ENCODE results near the gene DIP2B. TPM values are rescaled to one million over a fixed set of nuclear protein-coding genes. Genes with fewer than 3 reads are reported as not detected.
"Not testable (repeated sequence)": the region's sequence is repeated elsewhere in the genome, so short reads cannot be mapped to it uniquely, and the experiment has no call there.

Gene DIP2B
- polyA plus RNA-seq, 2 donors = 7.2 to 10.0 TPM

GRCh38 chr12:50519353-50519752 lies 14.6 kb downstream of the DIP2B start:
- H3K27ac ChIP-seq (ENCODE audit: low read depth in 2 of 2, low read length in 1 of 2) = no peak overlapping the region
- WGBS, 2 donors = 84 to 86% methylated on average over 1 of the region's 1 CpG
- H3K4me1 ChIP-seq (ENCODE audit: control insufficient read depth in 2 of 2, insufficient read depth in 2 of 2, low read length in 1 of 2) = no peaks in the 10 kb centered on the region
- H3K4me3 ChIP-seq (ENCODE audit: low read depth in 1 of 2, low read length in 2 of 2) = no peak overlapping the region
- no peaks in the 10 kb centered on the region for H3K9me3 ChIP-seq (ENCODE audit: control insufficient read depth in 2 of 2, insufficient read depth in 1 of 2, low read depth in 1 of 2, low read length in 1 of 2)
- no peaks in the 10 kb centered on the region for H3K36me3 ChIP-seq (ENCODE audit: control insufficient read depth in 2 of 2, insufficient read depth in 2 of 2, low read length in 1 of 2)
- no peaks in the 10 kb centered on the region for H3K27me3 ChIP-seq (ENCODE audit: control insufficient read depth in 1 of 2, insufficient read depth in 2 of 2, low read length in 2 of 2)

- WGBS, 2 donors = 56 to 57% methylated on average over 8 of the region's 8 CpGs
- no peaks in the 10 kb centered on the region for H3K4me1 ChIP-seq (ENCODE audit: control insufficient read depth in 2 of 2, insufficient read depth in 2 of 2, low read length in 1 of 2)
Measured at GRCh38 chr12:50520416-50521207, 15.8 kb downstream of the DIP2B start.

GRCh38 chr12:50521781-50522180 lies 17.0 kb downstream of the DIP2B start:
- H3K36me3 ChIP-seq (ENCODE audit: control insufficient read depth in 2 of 2, insufficient read depth in 2 of 2, low read length in 1 of 2); H3K4me3 ChIP-seq (ENCODE audit: low read depth in 1 of 2, low read length in 2 of 2); H3K4me1 ChIP-seq (ENCODE audit: control insufficient read depth in 2 of 2, insufficient read depth in 2 of 2, low read length in 1 of 2); H3K9me3 ChIP-seq (ENCODE audit: control insufficient read depth in 2 of 2, insufficient read depth in 1 of 2, low read depth in 1 of 2, low read length in 1 of 2); H3K27ac ChIP-seq (ENCODE audit: low read depth in 2 of 2, low read length in 1 of 2); H3K27me3 ChIP-seq (ENCODE audit: control insufficient read depth in 1 of 2, insufficient read depth in 2 of 2, low read length in 2 of 2): not testable (repeated sequence)
- 96 to 97% methylated on average over 4 of the region's 4 CpGs for WGBS, 2 donors

More at GRCh38 chr12:50520416-50521207, 15.8 kb downstream of the DIP2B start:
- Histone ChIP-seq H3K4me3 (ENCODE audit: low read depth in 1 of 2, low read length in 2 of 2) (no peak overlapping the region), H3K36me3 (ENCODE audit: control insufficient read depth in 2 of 2, insufficient read depth in 2 of 2, low read length in 1 of 2) (no peaks in the 10 kb centered on the region), H3K9me3 (ENCODE audit: control insufficient read depth in 2 of 2, insufficient read depth in 1 of 2, low read depth in 1 of 2, low read length in 1 of 2) (no peaks in the 10 kb centered on the region), H3K27ac (ENCODE audit: low read depth in 2 of 2, low read length in 1 of 2) (peak overlapping the region in 1 of 2 donors; percentile 44), H3K27me3 (ENCODE audit: control insufficient read depth in 1 of 2, insufficient read depth in 2 of 2, low read length in 2 of 2) (no peaks in the 10 kb centered on the region)

GRCh38 chr12:50523772-50524171 lies 19.0 kb downstream of the DIP2B start:
- no peaks in the 10 kb centered on the region for H3K4me1 ChIP-seq (ENCODE audit: control insufficient read depth in 2 of 2, insufficient read depth in 2 of 2, low read length in 1 of 2)
- no peaks in the 10 kb centered on the region for H3K27me3 ChIP-seq (ENCODE audit: control insufficient read depth in 1 of 2, insufficient read depth in 2 of 2, low read length in 2 of 2)
- H3K36me3 ChIP-seq (ENCODE audit: control insufficient read depth in 2 of 2, insufficient read depth in 2 of 2, low read length in 1 of 2) = no peaks in the 10 kb centered on the region
- H3K4me3 ChIP-seq (ENCODE audit: low read depth in 1 of 2, low read length in 2 of 2) = no peak overlapping the region
- 90% methylated on average over 1 of the region's 1 CpG for WGBS, 2 donors
- no peaks in the 10 kb centered on the region for H3K9me3 ChIP-seq (ENCODE audit: control insufficient read depth in 2 of 2, insufficient read depth in 1 of 2, low read depth in 1 of 2, low read length in 1 of 2)
- no peak overlapping the region for H3K27ac ChIP-seq (ENCODE audit: low read depth in 2 of 2, low read length in 1 of 2)

GRCh38 chr12:50524621-50525020 lies 19.8 kb downstream of the DIP2B start:
- Histone ChIP-seq H3K27ac (ENCODE audit: low read depth in 2 of 2, low read length in 1 of 2) (no peak overlapping the region), H3K36me3 (ENCODE audit: control insufficient read depth in 2 of 2, insufficient read depth in 2 of 2, low read length in 1 of 2) (no peaks in the 10 kb centered on the region), H3K4me1 (ENCODE audit: control insufficient read depth in 2 of 2, insufficient read depth in 2 of 2, low read length in 1 of 2) (peaks cover 2 to 6% of the 10 kb centered on the region in 2 donors), H3K27me3 (ENCODE audit: control insufficient read depth in 1 of 2, insufficient read depth in 2 of 2, low read length in 2 of 2) (no peaks in the 10 kb centered on the region), H3K9me3 (ENCODE audit: control insufficient read depth in 2 of 2, insufficient read depth in 1 of 2, low read depth in 1 of 2, low read length in 1 of 2) (no peaks in the 10 kb centered on the region), H3K4me3 (ENCODE audit: low read depth in 1 of 2, low read length in 2 of 2) (no peak overlapping the region)
- WGBS, 2 donors = 95 to 100% methylated on average over 2 of the region's 2 CpGs

GRCh38 chr12:50525422-50525821 lies 20.6 kb downstream of the DIP2B start:
- H3K4me3 ChIP-seq (ENCODE audit: low read depth in 1 of 2, low read length in 2 of 2) = no peak overlapping the region
- no peaks in the 10 kb centered on the region for H3K36me3 ChIP-seq (ENCODE audit: control insufficient read depth in 2 of 2, insufficient read depth in 2 of 2, low read length in 1 of 2)
- H3K4me1 ChIP-seq (ENCODE audit: control insufficient read depth in 2 of 2, insufficient read depth in 2 of 2, low read length in 1 of 2) = peaks cover 2 to 6% of the 10 kb centered on the region in 2 donors
- H3K9me3 ChIP-seq (ENCODE audit: control insufficient read depth in 2 of 2, insufficient read depth in 1 of 2, low read depth in 1 of 2, low read length in 1 of 2) = no peaks in the 10 kb centered on the region
- H3K27ac ChIP-seq (ENCODE audit: low read depth in 2 of 2, low read length in 1 of 2) = no peak overlapping the region
- 78 to 91% methylated on average over 2 of the region's 2 CpGs for WGBS, 2 donors
- no peaks in the 10 kb centered on the region for H3K27me3 ChIP-seq (ENCODE audit: control insufficient read depth in 1 of 2, insufficient read depth in 2 of 2, low read length in 2 of 2)

- Histone ChIP-seq H3K4me1 (ENCODE audit: control insufficient read depth in 2 of 2, insufficient read depth in 2 of 2, low read length in 1 of 2) (peaks cover 5 to 6% of the 10 kb centered on the region in 2 donors), H3K27me3 (ENCODE audit: control insufficient read depth in 1 of 2, insufficient read depth in 2 of 2, low read length in 2 of 2) (no peaks in the 10 kb centered on the region), H3K4me3 (ENCODE audit: low read depth in 1 of 2, low read length in 2 of 2) (no peak overlapping the region), H3K36me3 (ENCODE audit: control insufficient read depth in 2 of 2, insufficient read depth in 2 of 2, low read length in 1 of 2) (no peaks in the 10 kb centered on the region), H3K9me3 (ENCODE audit: control insufficient read depth in 2 of 2, insufficient read depth in 1 of 2, low read depth in 1 of 2, low read length in 1 of 2) (no peaks in the 10 kb centered on the region), H3K27ac (ENCODE audit: low read depth in 2 of 2, low read length in 1 of 2) (no peak overlapping the region)
- WGBS, 2 donors = 84 to 96% methylated on average over 5 of the region's 5 CpGs
Measured at GRCh38 chr12:50527359-50527726, 22.6 kb downstream of the DIP2B start.

GRCh38 chr12:50528800-50529199 lies 24.0 kb downstream of the DIP2B start:
- Histone ChIP-seq H3K27ac (ENCODE audit: low read depth in 2 of 2, low read length in 1 of 2) (no peak overlapping the region), H3K4me1 (ENCODE audit: control insufficient read depth in 2 of 2, insufficient read depth in 2 of 2, low read length in 1 of 2) (peaks cover 6 to 8% of the 10 kb centered on the region in 2 donors), H3K27me3 (ENCODE audit: control insufficient read depth in 1 of 2, insufficient read depth in 2 of 2, low read length in 2 of 2) (no peaks in the 10 kb centered on the region), H3K4me3 (ENCODE audit: low read depth in 1 of 2, low read length in 2 of 2) (no peak overlapping the region), H3K9me3 (ENCODE audit: control insufficient read depth in 2 of 2, insufficient read depth in 1 of 2, low read depth in 1 of 2, low read length in 1 of 2) (no peaks in the 10 kb centered on the region), H3K36me3 (ENCODE audit: control insufficient read depth in 2 of 2, insufficient read depth in 2 of 2, low read length in 1 of 2) (no peaks in the 10 kb centered on the region)
- 88 to 89% methylated on average over 1 of the region's 1 CpG for WGBS, 2 donors

GRCh38 chr12:50529345-50529744 lies 24.6 kb downstream of the DIP2B start:
- Histone ChIP-seq H3K27ac (ENCODE audit: low read depth in 2 of 2, low read length in 1 of 2) (no peak overlapping the region), H3K4me1 (ENCODE audit: control insufficient read depth in 2 of 2, insufficient read depth in 2 of 2, low read length in 1 of 2) (peaks cover 6 to 8% of the 10 kb centered on the region in 2 donors), H3K36me3 (ENCODE audit: control insufficient read depth in 2 of 2, insufficient read depth in 2 of 2, low read length in 1 of 2) (no peaks in the 10 kb centered on the region), H3K27me3 (ENCODE audit: control insufficient read depth in 1 of 2, insufficient read depth in 2 of 2, low read length in 2 of 2) (no peaks in the 10 kb centered on the region), H3K9me3 (ENCODE audit: control insufficient read depth in 2 of 2, insufficient read depth in 1 of 2, low read depth in 1 of 2, low read length in 1 of 2) (no peaks in the 10 kb centered on the region), H3K4me3 (ENCODE audit: low read depth in 1 of 2, low read length in 2 of 2) (no peak overlapping the region)
- 87 to 94% methylated on average over 3 of the region's 3 CpGs for WGBS, 2 donors

- H3K36me3 ChIP-seq (ENCODE audit: control insufficient read depth in 2 of 2, insufficient read depth in 2 of 2, low read length in 1 of 2) = no peaks in the 10 kb centered on the region
- H3K4me3 ChIP-seq (ENCODE audit: low read depth in 1 of 2, low read length in 2 of 2) = no peak overlapping the region
- 92 to 93% methylated on average over 2 of the region's 2 CpGs for WGBS, 2 donors
- no peak overlapping the region for H3K27ac ChIP-seq (ENCODE audit: low read depth in 2 of 2, low read length in 1 of 2)
- no peaks in the 10 kb centered on the region for H3K9me3 ChIP-seq (ENCODE audit: control insufficient read depth in 2 of 2, insufficient read depth in 1 of 2, low read depth in 1 of 2, low read length in 1 of 2)
- H3K27me3 ChIP-seq (ENCODE audit: control insufficient read depth in 1 of 2, insufficient read depth in 2 of 2, low read length in 2 of 2) = no peaks in the 10 kb centered on the region
- peaks cover 6 to 8% of the 10 kb centered on the region in 2 donors for H3K4me1 ChIP-seq (ENCODE audit: control insufficient read depth in 2 of 2, insufficient read depth in 2 of 2, low read length in 1 of 2)
Measured at GRCh38 chr12:50530532-50530931, 25.7 kb downstream of the DIP2B start.
